ENCODE data around the gene YBX2.
"Not testable (repeated sequence)": the region's sequence is repeated elsewhere in the genome, so short reads cannot be mapped to it uniquely, and the experiment has no call there.

YBX2 gene

DNA sequence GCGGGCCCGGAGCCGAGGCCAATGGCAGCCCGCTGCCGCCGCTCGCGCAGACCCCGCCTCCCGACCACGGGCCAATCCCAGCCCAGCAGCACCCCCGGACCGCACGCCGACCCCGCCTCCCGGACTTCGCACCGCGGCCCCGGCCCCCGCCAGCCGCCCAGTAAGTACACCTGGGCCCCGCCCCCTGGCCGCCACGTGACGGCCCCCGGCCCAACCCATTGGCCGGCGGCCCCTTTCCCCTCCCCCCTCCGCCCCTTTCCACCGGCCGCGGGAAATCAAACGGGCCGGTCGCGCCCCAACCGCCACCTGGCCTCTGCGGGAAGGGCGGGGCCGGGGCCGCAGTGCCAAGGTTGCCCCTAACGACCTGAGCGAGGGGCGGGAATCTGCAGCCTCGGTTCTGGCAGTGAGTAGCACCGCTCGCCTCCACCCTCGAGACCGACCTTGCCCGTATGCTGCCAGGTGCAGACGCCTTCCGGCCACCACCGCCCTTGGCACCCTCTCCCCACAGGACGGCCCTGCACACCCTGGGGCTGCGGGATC lies at the start of gene YBX2:
Gene YBX2 (minus strand): TSS at position 26 of the 540 bp plus-strand sequence. CDS start 139 bp downstream, outside the sequence.
- peak; percentile 93 for DNase-seq

DNA sequence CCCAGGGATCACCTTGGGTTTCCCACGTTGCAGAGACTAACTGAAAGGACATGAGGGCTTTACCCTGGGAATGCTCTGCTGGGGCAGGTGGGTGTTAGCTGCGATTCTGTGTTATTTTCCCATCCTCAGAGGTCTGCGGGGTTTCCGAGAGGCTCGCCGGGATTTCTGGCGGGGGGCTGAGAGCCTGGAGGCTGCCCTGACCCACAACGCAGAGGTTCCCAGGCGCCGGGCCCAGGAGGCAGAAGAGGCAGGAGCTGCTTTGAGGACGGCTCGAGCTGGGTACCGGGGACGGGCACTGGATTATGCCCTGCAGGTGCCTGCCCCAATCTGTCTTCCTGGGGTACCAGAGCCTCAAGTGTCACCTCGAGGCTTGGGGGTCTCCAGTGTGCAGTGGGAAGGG lies 48.8 kb upstream of the YBX2 start:
- DNase-seq, result no peak

DNA sequence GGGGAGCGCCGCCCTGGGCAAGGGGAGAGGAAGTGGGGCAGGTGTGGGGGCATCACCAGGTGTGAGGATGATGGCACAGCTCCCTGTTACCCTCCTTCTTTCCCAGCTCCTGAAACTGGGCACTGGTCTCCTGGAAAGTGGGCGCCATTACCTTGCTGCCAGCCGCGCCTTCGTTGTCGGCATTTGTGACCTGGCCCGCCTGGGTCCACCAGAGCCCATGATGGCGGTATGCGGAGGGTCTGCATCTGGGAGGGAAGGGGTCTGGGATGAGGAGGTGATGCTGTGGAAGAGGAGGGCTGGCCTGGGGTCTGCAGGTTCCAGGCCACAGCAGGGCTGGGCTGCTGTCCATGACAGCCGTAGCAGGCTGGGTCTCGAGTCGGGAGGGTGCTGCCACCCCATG lies 47.4 kb upstream of the YBX2 start:
- DNase-seq, result no peak

DNA sequence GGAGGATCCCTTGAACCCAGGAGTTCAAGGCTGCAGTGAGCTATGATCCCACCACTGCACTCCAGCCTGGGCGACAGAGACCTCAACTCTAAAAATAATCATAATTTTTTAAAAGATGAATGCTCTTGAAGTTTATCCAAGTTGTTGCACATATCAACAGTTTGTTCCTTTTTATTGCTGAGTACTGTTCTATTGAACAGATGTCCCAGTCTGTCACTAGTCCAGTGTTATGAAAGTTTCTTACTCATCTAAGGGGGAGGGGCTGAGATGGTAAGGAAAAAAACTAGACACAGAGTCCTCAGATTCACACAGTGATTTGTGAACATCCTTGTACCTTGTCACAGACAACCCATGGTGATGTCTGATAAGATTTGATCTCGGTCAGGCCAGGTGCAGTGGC lies 45.7 kb upstream of the YBX2 start:
- DNase-seq, result no peak

DNA sequence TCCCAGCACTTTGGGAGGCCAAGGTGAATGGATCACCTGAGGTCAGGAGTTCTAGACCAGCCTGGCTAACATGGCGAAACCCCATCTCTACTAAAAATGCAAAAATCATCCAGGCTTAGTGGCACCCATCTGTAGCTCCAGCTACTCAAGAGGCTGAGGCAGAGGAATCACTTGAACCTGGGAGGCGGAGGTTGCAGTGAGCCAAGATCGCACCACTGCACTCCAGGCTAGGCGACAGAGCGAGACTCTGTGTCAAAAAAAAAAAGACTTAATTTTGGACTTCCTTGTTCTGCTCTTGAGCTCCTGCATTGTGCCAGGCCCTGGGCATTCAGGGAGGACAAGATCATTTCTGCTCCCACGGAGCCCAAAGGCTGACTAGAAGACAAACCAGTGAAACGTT lies 43.2 kb upstream of the YBX2 start:
- DNase-seq, result not testable (repeated sequence)

DNA sequence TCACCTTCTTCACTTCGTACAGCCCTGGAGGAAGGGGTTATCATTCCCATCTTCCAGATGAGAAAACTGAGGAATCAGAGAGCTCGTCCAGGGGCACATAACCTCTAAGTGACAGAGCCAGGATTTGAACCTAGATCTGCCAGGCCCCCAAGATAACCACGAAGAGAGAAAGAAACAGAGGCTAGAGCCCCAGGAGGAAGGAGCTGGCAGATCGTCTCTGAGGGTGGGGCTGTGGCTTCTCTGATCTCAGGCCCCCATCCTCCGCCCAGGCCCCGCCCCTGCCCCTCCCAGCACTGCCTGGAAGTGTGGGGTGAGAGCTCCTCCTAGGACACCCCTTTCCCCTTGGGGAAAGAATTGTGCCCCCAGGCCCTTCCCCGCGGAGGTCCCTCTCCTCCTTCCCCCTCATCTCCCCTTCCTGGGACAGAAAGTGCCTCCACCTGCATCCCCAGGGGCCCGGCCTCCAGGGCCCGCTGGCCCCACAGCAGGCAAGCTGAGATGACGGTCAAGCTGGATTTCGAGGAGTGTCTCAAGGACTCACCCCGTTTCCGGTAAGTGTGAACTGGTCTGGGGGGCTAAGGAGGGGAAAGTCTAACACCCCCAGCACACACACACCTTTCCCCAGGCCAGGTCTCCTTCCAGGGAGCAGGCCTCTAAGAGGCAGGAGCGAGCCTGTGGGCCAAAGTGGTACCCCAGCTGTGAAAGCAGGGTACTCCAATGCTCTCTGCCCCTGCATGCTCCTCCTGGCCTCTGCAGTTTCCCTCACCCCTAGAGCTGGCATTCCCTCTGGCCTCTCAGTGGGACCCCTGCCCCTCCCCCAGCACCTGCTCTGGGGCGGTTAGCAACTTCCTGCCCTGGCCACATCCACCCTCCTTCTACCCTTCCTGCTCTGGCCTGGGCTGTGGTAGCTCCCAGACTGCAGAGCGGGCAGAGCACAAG lies 42.1 kb upstream of the YBX2 start, which contains the start of gene ACAP1:
Gene ACAP1 (plus strand): TSS at position 290 of the 936 bp plus-strand sequence. CDS start 206 bp downstream, at position 496.
- DNase-seq, result no peak

DNA sequence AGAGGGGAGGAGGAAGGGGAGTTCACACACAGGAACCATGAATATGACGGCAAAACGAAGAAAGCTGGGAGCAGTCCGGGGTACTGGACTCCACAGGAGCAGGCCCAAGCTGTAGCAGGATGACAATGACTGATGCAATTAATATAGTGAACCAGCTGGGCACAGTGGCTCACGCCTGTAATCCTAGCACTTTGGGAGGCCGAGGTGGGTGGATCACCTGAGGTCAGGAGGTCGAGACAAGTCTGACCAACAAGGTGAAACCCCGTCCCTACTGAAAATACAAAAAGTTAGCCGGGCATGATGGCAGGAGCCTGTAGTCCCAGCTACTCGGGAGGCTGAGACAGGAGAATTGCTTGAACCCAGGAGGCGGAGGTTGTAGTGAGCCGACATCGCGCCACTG lies 41.3 kb upstream of the YBX2 start:
- not testable (repeated sequence) for DNase-seq

DNA sequence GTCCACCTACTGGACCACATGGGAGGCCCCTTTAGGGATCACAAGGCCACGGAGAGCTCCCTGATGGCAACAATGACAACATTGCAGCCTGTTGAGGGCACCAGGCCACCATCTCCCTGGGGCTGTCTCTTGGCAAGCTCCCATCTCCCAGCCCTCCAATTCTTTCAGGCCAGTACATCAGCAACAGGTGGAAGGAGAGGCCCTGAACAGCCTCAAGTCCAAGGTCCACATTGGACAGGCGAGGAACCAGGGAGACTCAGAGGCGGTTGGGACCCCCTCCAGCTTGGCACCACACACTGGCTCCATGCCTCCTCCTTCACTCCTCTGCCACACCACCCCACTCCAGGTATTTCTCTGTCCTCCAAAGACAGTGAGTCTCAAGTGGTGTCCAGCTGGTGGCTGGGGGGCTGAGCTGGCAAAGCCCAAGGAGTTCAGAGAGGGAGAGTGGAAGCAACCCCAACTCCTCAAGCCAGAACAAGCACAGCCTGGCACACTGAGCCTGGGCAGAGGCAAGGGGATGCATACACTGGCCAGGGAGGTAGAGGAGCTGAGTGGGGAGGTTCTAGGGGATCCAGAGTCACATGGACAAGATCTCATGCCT lies 40.6 kb upstream of the YBX2 start:
- DNase-seq, result no peak

DNA sequence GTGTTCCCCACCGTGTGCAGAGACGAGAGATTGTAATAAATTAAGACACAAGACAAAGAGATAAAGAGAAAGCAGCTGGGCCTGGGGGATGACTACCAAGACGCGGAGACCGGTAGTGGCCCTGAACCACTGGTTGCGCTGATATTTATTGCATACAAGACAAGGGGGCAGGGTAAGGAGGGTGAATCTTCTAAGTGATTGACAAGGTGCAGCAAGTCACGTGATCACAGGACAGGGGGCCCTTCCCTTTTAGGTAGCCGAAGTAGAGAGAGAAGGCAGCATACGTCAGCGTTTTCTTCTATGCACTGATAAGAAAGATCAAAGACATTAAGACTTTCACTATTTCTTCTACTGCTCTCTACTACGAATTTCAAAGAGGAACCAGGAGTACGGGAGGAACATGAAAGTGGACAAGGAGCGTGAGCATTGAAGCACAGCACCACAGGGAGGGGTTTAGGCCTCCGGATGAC lies 38.2 kb upstream of the YBX2 start:
- DNase-seq, result not testable (repeated sequence)

DNA sequence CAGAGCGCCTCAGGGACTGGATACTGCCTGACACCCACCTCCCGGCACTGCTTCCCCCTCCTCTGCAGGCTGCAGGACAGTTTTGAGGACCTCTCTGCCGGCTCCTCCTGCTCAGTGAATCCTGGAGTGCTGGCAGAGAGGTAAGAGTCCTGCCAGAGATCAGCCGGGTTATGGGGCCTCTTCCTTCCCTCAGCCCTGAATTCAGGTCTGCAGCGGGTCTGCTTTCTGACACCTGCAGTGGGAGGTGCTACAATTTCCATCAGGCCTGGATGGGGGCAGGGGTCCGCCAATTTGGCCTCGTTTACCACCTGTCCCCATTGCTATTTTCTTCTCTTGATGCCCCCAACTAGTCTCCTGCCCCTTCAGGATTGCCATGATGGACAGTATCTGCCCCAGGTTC lies 37.7 kb upstream of the YBX2 start:
- no peak for DNase-seq

DNA sequence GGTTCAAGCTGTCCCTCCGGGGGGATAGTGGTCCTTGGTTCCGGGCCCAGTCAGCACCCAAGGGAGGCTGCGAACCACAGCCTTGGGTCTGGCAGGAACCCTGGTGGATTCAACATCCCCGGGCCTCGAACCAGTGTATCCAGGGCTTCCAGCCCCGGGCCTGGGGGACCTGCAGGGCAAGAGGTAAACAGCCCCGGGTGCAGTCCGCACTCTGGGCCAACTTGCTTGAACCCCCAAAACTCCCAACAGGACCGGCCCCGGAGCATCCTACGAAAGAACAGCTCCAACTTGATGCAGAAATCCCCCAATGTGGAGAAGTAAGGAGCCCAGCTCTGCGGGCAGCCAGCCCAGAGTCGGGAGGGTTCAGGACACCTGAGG lies 36.2 kb upstream of the YBX2 start:
- DNase-seq, result no peak

DNA sequence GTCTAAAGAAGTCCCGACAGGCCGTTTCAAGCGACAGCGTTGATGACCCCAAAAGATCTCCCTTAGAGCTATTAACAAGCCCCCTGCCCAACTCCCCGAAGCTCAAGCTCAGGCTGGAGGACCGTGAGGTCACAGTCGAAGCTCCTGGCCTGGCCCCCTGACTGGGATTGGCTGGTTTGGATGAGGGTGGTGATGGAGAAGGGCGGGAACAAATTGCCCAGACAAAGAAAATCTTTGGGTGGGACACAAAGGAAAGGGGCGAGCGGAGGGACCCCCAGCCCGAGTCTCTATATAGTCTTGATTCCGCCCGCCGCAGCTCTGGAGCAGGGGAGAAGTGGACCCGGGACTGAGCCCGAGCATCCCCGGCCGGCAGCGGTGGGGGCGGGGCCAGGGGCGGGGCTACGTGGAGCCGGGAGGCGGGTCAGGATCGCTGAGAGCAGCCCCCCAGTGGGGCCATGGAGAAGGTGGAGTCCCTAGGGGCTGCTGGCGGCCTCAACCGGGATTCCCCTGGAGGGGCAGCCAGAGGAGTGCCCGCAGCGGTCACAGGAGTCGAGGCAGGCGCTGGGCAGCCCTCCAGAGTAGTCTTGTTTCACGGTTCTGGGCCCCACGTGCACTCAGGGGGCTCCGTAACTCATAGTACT lies 35.7 kb upstream of the YBX2 start:
- peak; percentile 89 for DNase-seq

DNA sequence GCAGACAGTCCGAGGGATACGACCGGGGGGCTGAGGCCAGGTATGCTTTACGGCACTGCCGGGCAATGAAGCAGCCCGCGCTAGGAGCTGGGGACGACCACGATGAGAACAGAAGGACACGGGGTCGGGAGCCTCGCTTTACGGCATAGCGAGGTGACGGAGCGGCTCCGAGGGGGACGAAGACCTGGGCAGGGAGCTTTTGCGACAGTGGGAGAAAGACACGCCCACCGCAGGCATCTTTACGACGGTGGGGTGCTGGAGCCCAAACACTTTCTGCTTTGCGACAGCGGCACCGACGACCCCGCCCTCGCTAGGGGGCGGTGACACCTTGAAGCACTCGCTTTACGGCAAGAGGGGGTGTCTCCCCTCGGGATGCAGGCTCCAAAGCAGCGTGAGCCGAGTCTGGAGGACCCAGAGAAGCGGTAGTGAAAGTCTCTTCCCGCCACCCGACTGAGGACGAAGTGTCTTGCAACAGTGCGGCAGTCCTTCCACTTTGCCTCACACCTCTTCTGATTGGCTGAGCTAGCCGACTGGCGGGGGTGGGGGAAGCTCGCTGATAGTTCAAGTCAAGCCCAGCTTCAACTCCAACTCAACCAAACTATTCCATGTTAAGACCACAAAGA lies 35.0 kb upstream of the YBX2 start:
- DNase-seq, result peak; percentile 97

DNA sequence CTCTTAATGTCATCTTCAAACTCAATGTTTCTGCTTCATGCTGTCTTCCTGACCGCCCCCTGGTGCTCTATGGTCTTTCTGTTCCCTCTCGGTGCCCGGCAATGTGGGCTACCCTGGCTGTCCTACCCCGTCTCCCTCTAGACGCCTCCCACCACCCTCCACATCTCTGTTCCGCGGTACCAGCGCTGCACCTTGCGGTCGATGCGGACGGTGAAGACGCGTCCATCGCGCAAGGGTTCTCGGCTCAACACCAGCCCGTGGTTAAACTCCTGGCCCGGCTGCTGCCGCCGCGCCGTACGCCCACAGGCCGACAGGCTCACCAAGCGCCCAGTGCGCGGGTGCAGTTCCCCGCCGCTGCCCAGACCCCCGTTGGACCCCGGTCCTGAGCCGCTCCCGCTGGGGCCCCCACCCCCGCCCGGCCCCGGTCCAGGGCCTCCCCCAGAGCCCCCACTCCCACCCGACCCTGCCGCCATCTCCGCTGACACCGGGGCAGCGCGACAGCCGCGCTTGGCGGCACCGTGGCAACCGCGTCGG lies 34.5 kb upstream of the YBX2 start, which contains the start of gene NEURL4:
Gene NEURL4 (minus strand): TSS at position 496 of the 534 bp plus-strand sequence. CDS start 23 bp downstream, at position 473.
- DNase-seq, result no peak

DNA sequence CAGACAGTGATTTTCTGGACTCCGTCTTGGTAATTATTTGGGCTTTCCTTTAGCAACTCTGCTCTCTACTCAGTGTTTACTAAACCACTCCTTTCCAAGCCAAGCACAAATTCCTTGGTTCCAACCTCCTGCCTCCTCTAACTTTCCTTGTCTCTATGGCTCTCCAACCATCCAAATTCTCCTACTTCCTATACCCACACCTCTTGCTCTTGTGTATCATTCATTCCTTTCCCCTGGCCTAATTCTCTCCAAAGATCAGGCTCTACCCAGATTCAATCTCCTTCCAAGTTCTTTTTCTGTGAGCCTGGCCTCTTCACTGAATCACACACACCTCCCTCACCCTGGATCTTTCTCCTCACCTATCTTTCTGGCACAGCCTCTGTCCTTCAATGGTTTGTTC lies 33.6 kb upstream of the YBX2 start:
- no peak for DNase-seq

DNA sequence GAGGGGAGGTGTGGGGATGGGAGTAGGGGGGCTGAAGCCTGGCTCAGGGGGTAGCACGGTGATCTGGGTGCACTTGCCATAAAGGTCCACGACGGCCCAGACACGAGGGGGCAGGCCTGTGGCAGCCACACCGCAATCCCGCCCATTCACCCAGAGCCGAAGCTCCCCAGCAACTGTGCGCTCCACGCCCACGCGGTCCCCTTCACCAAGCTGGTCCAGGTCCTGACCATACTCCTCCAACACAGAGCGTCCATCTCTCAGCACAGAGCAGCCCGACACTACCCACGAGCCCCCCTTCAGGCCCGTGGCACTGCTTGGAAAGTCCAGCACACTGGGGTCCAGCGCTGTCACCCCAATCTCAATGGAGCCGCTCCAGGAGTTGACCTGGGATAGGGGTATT lies 33.1 kb upstream of the YBX2 start:
- no peak for DNase-seq

DNA sequence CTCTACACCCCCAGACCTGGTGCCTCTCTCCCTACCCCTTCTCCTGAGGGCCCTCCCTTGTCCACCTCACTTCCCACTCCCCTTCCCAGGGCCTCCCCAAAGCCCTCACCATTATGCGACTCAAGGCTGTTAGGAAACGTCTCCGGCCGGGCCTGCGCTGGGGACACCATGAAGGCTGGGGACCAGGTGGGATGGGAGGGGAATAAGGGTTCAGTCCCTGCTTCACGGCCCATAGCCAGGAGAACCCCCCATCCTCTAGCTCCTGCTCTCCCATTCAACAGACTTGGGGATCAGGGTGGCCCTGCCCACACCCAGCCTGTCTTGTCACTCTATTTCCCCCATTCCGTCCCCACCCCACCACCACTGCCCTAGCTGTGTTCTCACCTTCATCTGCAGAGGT lies 32.6 kb upstream of the YBX2 start:
- DNase-seq, result no peak

DNA sequence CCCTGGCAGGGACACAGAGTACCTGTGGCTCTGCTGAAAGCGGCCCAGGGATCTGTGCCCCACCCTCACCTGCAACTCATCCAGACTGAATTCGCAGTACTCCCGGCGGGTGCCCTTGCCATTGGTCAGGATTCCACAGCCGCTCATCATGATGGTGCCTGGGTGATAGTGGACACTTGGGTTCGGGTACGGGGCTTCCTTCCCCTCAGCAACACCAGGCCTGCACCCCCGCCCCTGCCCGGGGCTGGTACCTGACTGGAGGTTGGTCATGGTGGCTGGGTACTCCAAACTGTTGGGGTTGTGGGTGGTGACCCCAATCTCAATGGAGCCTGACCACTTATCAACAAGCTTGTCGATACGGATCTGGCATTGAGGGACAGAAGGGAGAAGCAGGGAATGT lies 31.7 kb upstream of the YBX2 start:
- DNase-seq, result no peak

DNA sequence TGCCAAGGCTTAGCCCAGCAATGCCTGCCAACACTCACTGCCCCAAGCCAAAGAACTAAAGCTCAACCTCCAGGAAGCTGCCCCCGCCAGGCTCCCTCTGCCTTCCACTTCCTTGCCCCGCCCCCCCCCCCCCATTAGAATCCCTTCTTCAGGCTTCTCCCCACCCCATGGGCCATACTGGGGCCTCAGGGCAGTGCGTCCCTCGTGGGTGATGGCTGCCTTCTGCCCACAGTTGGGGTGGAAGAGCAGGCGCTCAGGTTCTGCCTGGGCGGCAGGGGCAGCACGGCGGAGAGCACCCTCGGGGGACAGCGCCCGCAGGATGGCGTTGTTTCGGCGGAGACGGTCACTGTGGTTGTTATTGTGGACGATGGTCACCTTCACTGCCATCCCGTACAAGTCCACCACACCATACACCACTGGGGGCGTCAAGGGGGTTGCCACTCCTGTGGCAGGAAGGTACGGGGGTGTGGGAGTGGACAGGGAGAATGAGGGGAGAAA lies 30.6 kb upstream of the YBX2 start:
- no peak for DNase-seq

DNA sequence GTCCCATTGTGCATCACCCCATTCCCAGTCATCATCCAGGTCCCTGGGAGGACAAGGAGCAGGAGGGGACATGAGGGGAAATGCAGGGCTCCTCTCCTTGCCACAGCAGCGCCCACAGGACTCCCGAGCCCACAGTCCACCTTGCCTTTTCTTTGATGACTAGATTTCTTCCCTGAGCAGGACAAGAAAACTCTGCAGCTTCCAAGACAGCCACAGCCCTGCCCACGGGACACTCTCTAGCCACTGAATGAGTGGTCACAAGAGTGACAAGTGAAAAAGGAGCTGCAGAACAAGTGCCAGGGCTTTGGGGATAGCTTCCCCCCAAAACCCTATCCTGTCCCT lies 30.0 kb upstream of the YBX2 start:
- no peak for DNase-seq

DNA sequence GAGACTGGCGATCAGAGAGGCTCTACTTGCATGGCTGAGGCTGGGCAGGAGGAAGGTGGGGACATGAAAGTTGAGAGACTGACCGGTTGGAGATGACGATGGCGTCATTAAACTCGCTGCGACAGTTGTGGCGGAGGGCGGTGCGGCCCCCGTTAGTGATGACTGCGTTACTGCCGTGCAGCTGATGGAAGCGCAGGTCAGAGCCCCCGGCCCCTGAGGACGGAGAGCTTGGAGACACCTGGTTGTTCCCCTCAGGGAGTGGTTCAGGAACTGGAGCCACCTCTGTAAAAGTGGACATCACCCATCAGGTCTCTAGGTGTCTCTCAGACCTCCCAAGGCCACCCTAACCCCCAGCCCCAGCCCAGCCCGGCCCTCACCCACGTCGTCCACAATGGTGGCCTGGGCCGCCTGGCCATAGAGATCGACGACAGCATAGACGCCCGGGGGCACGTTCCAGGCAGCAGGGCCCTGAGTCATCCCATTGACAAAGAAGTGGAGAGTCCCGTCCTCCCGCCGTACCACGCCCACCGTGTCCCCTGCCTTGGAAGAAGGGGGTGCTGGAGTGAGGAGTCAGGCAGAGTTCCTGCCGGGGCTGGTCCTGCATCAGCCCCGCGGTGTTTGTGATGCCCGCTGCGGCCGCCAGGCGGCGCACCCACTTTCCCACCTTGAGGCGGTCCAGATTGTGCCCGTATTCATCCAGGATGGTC lies 29.4 kb upstream of the YBX2 start:
- peak; percentile 17 for DNase-seq

Data from NCI-H510A treated with DMSO at 0.1 percent for 48 hours (cell line).